ENCODE data around the gene RASGRF1.
"Not testable (repeated sequence)": the region's sequence is repeated elsewhere in the genome, so short reads cannot be mapped to it uniquely, and the experiment has no call there.

RASGRF1 gene

GRCh38 chr15:79025201-79025600, 65.4 kb downstream of the RASGRF1 start:
- H4K91ac ChIP-seq (ENCODE audit: low read length) = no peak overlapping the region
- no peaks in the 10 kb centered on the region for H3K79me1 ChIP-seq (replicated peaks; ENCODE audit: low read length, poor library complexity, severe bottlenecking)
- no peak overlapping the region for H2AK5ac ChIP-seq (ENCODE audit: low read length, severe bottlenecking)
- no peak overlapping the region for H3K9ac ChIP-seq (ENCODE audit: low read length)
- H3K4me2 ChIP-seq (ENCODE audit: low read length, poor library complexity, severe bottlenecking) = no peak overlapping the region
- 72% methylated on average over 6 of the region's 6 CpGs for WGBS
- no peak overlapping the region for H3K18ac ChIP-seq (ENCODE audit: low read depth in 1 of 2, low read length in 2 of 2)
- H3K36me3 ChIP-seq (ENCODE audit: control insufficient read depth in 1 of 2, insufficient read depth in 2 of 2, low read depth in 1 of 2, low read length in 2 of 2) = no peaks in the 10 kb centered on the region
- no peak overlapping the region for H3K14ac ChIP-seq (ENCODE audit: low read length in 2 of 2)
- H3K4ac ChIP-seq (ENCODE audit: low read depth in 1 of 2, low read length in 2 of 2) = no peak overlapping the region
- H3K4me3 ChIP-seq (ENCODE audit: insufficient read depth in 1 of 2, low read depth in 1 of 2, low read length in 2 of 2) = no peak overlapping the region
- no peak overlapping the region for H3K27ac ChIP-seq (ENCODE audit: low read length, poor library complexity, severe bottlenecking)
- H2BK120ac ChIP-seq (ENCODE audit: low read depth, low read length) = no peak overlapping the region
- no peak overlapping the region for H4K8ac ChIP-seq (ENCODE audit: low read length)
- no peak overlapping the region for H2AFZ ChIP-seq (ENCODE audit: low read depth, low read length)
- peaks cover 0 to 30% of the 10 kb centered on the region in 2 experiments for H3K27me3 ChIP-seq (ENCODE audit: control insufficient read depth in 1 of 2, insufficient read depth in 1 of 2, low read length in 2 of 2)
- no peak overlapping the region for H3K23ac ChIP-seq (ENCODE audit: low read length in 2 of 2)
- no peak overlapping the region for H2BK12ac ChIP-seq (ENCODE audit: low read length in 2 of 2)
- no peaks in the 10 kb centered on the region for H3K4me1 ChIP-seq (ENCODE audit: control insufficient read depth, insufficient read depth, low read depth, low read length)
- DNase-seq = no peak
- H2BK15ac ChIP-seq (ENCODE audit: low read depth, poor library complexity, severe bottlenecking) = no peak overlapping the region
- no peak overlapping the region for H2BK5ac ChIP-seq (ENCODE audit: low read depth, low read length, poor library complexity, severe bottlenecking)
- H3K9me3 ChIP-seq (ENCODE audit: control insufficient read depth, low read length) = no peaks in the 10 kb centered on the region

- H3K79me1 ChIP-seq (replicated peaks; ENCODE audit: low read length, poor library complexity, severe bottlenecking); H2AK5ac ChIP-seq (ENCODE audit: low read length, severe bottlenecking); H2BK15ac ChIP-seq (ENCODE audit: low read depth, poor library complexity, severe bottlenecking); H3K9me3 ChIP-seq (ENCODE audit: control insufficient read depth, low read length); H2BK5ac ChIP-seq (ENCODE audit: low read depth, low read length, poor library complexity, severe bottlenecking); H4K91ac ChIP-seq (ENCODE audit: low read length); DNase-seq; H3K14ac ChIP-seq (ENCODE audit: low read length in 2 of 2); H3K4ac ChIP-seq (ENCODE audit: low read depth in 1 of 2, low read length in 2 of 2); H3K4me1 ChIP-seq (ENCODE audit: control insufficient read depth, insufficient read depth, low read depth, low read length); H3K36me3 ChIP-seq (ENCODE audit: control insufficient read depth in 1 of 2, insufficient read depth in 2 of 2, low read depth in 1 of 2, low read length in 2 of 2); H2BK120ac ChIP-seq (ENCODE audit: low read depth, low read length); H2AFZ ChIP-seq (ENCODE audit: low read depth, low read length); H2BK12ac ChIP-seq (ENCODE audit: low read length in 2 of 2); H3K9ac ChIP-seq (ENCODE audit: low read length); H3K27ac ChIP-seq (ENCODE audit: low read length, poor library complexity, severe bottlenecking); H3K18ac ChIP-seq (ENCODE audit: low read depth in 1 of 2, low read length in 2 of 2); H3K23ac ChIP-seq (ENCODE audit: low read length in 2 of 2); H3K4me2 ChIP-seq (ENCODE audit: low read length, poor library complexity, severe bottlenecking); H4K8ac ChIP-seq (ENCODE audit: low read length); H3K4me3 ChIP-seq (ENCODE audit: insufficient read depth in 1 of 2, low read depth in 1 of 2, low read length in 2 of 2): not testable (repeated sequence)
- H3K27me3 ChIP-seq (ENCODE audit: control insufficient read depth in 1 of 2, insufficient read depth in 1 of 2, low read length in 2 of 2) = peaks cover 0 to 27% of the 10 kb centered on the region in 2 experiments
These were observed 66.1 kb downstream of the RASGRF1 start for GRCh38 chr15:79024493-79024892.

- H2BK15ac ChIP-seq (ENCODE audit: low read depth, poor library complexity, severe bottlenecking) = no peak overlapping the region
- no peak for DNase-seq
- peaks cover 0 to 27% of the 10 kb centered on the region in 2 experiments for H3K27me3 ChIP-seq (ENCODE audit: control insufficient read depth in 1 of 2, insufficient read depth in 1 of 2, low read length in 2 of 2)
- H3K23ac ChIP-seq (ENCODE audit: low read length in 2 of 2) = no peak overlapping the region
- no peaks in the 10 kb centered on the region for H3K9me3 ChIP-seq (ENCODE audit: control insufficient read depth, low read length)
- H3K79me1 ChIP-seq (replicated peaks; ENCODE audit: low read length, poor library complexity, severe bottlenecking) = no peaks in the 10 kb centered on the region
- 94% methylated on average over 1 of the region's 1 CpG for WGBS
- no peaks in the 10 kb centered on the region for H3K36me3 ChIP-seq (ENCODE audit: control insufficient read depth in 1 of 2, insufficient read depth in 2 of 2, low read depth in 1 of 2, low read length in 2 of 2)
- peak overlapping the region in 1 of 2 experiments; percentile 42 for H3K4ac ChIP-seq (ENCODE audit: low read depth in 1 of 2, low read length in 2 of 2)
- H3K4me3 ChIP-seq (ENCODE audit: insufficient read depth in 1 of 2, low read depth in 1 of 2, low read length in 2 of 2) = no peak overlapping the region
- no peak overlapping the region for H2AK5ac ChIP-seq (ENCODE audit: low read length, severe bottlenecking)
- no peak overlapping the region for H4K8ac ChIP-seq (ENCODE audit: low read length)
- no peak overlapping the region for H3K27ac ChIP-seq (ENCODE audit: low read length, poor library complexity, severe bottlenecking)
- no peak overlapping the region for H3K9ac ChIP-seq (ENCODE audit: low read length)
- no peak overlapping the region for H2AFZ ChIP-seq (ENCODE audit: low read depth, low read length)
- no peak overlapping the region for H3K14ac ChIP-seq (ENCODE audit: low read length in 2 of 2)
- no peak overlapping the region for H2BK5ac ChIP-seq (ENCODE audit: low read depth, low read length, poor library complexity, severe bottlenecking)
- no peak overlapping the region for H3K4me2 ChIP-seq (ENCODE audit: low read length, poor library complexity, severe bottlenecking)
- H4K91ac ChIP-seq (ENCODE audit: low read length) = no peak overlapping the region
- H3K18ac ChIP-seq (ENCODE audit: low read depth in 1 of 2, low read length in 2 of 2) = no peak overlapping the region
- no peak overlapping the region for H2BK120ac ChIP-seq (ENCODE audit: low read depth, low read length)
- H3K4me1 ChIP-seq (ENCODE audit: control insufficient read depth, insufficient read depth, low read depth, low read length) = no peaks in the 10 kb centered on the region
- no peak overlapping the region for H2BK12ac ChIP-seq (ENCODE audit: low read length in 2 of 2)
These were observed 66.7 kb downstream of the RASGRF1 start for GRCh38 chr15:79023918-79024317.

- Histone ChIP-seq H2BK5ac (ENCODE audit: low read depth, low read length, poor library complexity, severe bottlenecking) (no peak overlapping the region), H2BK15ac (ENCODE audit: low read depth, poor library complexity, severe bottlenecking) (no peak overlapping the region), H2AK5ac (ENCODE audit: low read length, severe bottlenecking) (no peak overlapping the region), H4K91ac (ENCODE audit: low read length) (peak overlapping the region; percentile 31), H3K36me3 (ENCODE audit: control insufficient read depth in 1 of 2, insufficient read depth in 2 of 2, low read depth in 1 of 2, low read length in 2 of 2) (no peaks in the 10 kb centered on the region), H3K14ac (ENCODE audit: low read length in 2 of 2) (no peak overlapping the region), H2BK12ac (ENCODE audit: low read length in 2 of 2) (no peak overlapping the region), H2AFZ (ENCODE audit: low read depth, low read length) (no peak overlapping the region), H3K27ac (ENCODE audit: low read length, poor library complexity, severe bottlenecking) (no peak overlapping the region), H3K4ac (ENCODE audit: low read depth in 1 of 2, low read length in 2 of 2) (peak overlapping the region in 1 of 2 experiments; percentile 42), H3K9me3 (ENCODE audit: control insufficient read depth, low read length) (no peaks in the 10 kb centered on the region), H3K4me3 (ENCODE audit: insufficient read depth in 1 of 2, low read depth in 1 of 2, low read length in 2 of 2) (no peak overlapping the region), H3K4me2 (ENCODE audit: low read length, poor library complexity, severe bottlenecking) (no peak overlapping the region), H4K8ac (ENCODE audit: low read length) (no peak overlapping the region), H2BK120ac (ENCODE audit: low read depth, low read length) (no peak overlapping the region), H3K9ac (ENCODE audit: low read length) (no peak overlapping the region), H3K79me1 (replicated peaks; ENCODE audit: low read length, poor library complexity, severe bottlenecking) (no peaks in the 10 kb centered on the region), H3K27me3 (ENCODE audit: control insufficient read depth in 1 of 2, insufficient read depth in 1 of 2, low read length in 2 of 2) (peaks cover 0 to 26% of the 10 kb centered on the region in 2 experiments), H3K4me1 (ENCODE audit: control insufficient read depth, insufficient read depth, low read depth, low read length) (no peaks in the 10 kb centered on the region), H3K18ac (ENCODE audit: low read depth in 1 of 2, low read length in 2 of 2) (peak overlapping the region in 1 of 2 experiments; percentile 11), H3K23ac (ENCODE audit: low read length in 2 of 2) (no peak overlapping the region)
- no peak for DNase-seq
- WGBS = 100% methylated on average over 1 of the region's 2 CpGs
These were observed 67.1 kb downstream of the RASGRF1 start for GRCh38 chr15:79023546-79023890.
